ENCODE results near the gene TSPAN7.

The TSPAN7 gene

GRCh38 chrX:38649221-38649620 lies 87.9 kb downstream of the TSPAN7 start:
- DNase-seq (ENCODE audit: low read depth): no peak

GRCh38 chrX:38649674-38650647 lies 88.6 kb downstream of the TSPAN7 start:
- DNase-seq (ENCODE audit: low read depth): no peak

- DNase-seq (ENCODE audit: low read depth): no peak
Observed at GRCh38 chrX:38651625-38652601, 90.6 kb downstream of the TSPAN7 start.

GRCh38 chrX:38652934-38653442 lies 91.6 kb downstream of the TSPAN7 start:
- no peak for DNase-seq (ENCODE audit: low read depth)

DNA sequence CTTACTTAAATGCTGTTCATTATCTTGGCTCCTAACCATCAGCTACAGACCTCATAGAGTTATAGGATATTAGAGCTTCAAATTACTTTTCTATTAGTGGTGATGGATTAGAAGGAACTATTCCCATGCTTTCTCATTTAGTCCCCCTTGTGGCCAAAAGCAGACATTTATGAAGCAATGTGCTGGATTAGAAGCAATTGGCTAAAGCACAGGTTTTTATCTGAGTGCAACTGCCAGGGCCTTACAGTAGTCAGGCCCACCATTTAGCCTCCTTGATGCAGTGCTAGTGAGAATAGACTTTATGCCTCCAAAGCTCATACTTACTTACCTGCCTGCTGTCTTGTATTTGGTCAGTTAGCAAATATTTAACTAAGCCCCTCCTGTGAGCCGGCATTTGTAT lies 93.0 kb downstream of the TSPAN7 start:
- no peak for DNase-seq (ENCODE audit: low read depth)

DNA sequence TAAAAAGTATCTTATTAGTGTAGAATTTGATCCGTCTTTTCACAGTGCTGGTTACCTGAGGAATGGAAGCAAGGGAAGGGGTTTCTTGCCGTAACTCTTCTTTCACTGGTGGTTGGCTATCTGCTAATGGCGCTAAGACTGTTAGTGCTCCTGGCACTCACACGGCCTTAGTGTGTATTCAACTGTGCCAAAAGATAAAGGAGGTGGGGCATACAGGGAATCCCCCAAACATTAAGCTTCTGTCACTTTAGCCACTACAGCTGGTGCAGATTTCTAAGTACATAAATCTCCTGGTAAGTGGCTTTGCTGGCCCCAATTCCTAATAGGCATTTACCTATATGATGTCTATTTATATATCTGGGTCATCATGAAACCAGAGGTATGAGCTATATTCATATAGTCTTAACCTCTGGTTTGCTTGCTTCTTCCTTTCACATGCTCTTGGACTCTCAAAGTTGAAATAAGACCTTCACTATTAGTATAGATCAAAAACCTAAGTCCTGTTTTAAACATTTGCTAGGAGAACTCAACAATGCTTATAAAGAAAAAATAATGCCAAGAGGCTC lies 95.1 kb downstream of the TSPAN7 start:
- no peak for DNase-seq (ENCODE audit: low read depth)

- no peak for DNase-seq (ENCODE audit: low read depth)
Observed at GRCh38 chrX:38657562-38657961, 96.2 kb downstream of the TSPAN7 start.

DNA sequence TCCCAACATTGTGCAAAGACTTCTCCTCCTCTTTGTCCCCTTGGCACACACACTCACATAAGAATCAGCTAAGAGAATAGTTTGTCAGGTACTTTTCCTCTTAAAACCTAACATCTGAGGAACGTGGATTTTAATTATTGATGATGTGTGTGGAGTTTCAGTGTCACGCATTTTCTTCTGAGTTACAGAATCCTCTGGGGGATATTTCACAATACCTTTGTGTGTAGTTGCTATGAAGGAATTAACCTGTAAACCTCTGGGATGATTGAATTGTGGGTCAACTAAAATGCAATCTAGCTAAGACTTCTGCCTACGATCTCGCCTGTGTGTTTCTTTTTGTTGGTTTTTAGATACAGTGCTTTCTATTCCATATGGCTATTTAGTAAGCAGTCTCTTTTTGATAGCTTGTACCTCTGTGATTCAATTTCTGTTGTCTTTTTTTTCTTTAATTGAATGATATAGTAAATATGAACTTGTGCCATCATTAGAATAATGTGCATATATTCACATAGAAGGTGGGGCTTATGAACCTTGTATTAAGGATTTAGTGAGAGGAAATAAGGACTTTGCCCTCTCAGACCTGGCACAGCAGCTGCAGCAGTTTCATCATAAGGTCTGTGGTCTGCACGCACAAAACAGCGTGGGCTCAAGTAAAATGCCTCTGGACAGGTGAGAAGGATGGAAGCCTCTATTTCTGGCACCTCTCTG lies 99.2 kb downstream of the TSPAN7 start:
- DNase-seq (ENCODE audit: low read depth): no peak

DNA sequence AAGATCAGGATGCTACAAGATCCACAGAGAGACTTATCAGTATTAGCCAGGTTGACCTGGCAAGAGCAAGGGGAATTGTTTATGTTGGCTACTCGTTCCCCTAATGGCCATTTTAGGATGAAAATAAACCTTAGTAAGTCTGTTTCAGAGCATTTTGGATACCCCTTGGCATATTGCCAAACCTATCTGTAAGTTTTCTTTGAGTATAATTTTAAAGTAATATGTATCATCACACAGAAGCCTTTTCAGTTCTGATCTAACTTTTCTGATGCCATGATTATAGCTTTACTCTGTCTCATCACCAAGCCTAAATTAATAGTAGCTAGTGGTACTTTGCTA lies 99.7 kb downstream of the TSPAN7 start:
- no peak for DNase-seq (ENCODE audit: low read depth)

DNA sequence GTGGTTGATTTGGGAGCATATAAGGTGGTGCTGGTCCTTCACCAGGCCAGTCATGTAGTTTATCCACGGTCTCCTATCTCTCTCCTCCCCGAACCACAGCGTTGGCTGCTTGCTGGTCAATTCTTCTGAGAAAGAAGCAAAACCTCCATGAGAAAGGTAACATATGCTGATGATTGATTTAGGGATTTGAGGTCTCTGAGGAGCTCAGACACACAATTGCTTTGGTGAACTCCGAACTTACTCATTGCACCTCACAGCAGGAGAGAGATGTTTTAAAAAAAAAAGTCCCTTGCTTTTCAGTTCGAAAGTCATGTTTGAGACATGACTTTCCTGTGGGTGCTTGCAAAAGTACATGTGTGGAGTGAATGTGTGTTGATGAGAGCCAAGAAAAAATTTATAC lies 100.2 kb downstream of the TSPAN7 start:
- no peak for DNase-seq (ENCODE audit: low read depth)

- DNase-seq (ENCODE audit: low read depth): no peak
Observed at GRCh38 chrX:38662640-38663039, 101.3 kb downstream of the TSPAN7 start.

DNA sequence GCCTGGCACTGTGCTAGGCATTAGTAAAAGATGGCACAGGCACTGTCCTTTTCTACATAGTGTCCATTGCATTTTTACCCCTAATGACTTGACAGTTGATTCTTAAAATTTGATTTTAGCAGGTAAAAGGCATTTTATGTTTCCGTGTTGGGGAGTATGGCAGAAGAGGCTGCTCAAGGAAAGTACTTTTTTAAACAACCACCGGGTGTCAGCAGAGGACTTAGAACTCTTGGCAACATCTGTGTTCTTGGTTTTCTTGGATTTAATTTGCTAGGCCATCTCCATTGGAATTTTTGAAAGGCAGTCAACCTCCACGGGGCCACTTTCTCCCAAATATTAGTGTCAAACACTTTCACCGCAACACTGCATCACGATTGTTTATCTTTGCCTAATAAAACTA lies 102.9 kb downstream of the TSPAN7 start:
- DNase-seq (ENCODE audit: low read depth): no peak

GRCh38 chrX:38666909-38667308 lies 105.6 kb downstream of the TSPAN7 start:
- DNase-seq (ENCODE audit: low read depth): no peak

DNA sequence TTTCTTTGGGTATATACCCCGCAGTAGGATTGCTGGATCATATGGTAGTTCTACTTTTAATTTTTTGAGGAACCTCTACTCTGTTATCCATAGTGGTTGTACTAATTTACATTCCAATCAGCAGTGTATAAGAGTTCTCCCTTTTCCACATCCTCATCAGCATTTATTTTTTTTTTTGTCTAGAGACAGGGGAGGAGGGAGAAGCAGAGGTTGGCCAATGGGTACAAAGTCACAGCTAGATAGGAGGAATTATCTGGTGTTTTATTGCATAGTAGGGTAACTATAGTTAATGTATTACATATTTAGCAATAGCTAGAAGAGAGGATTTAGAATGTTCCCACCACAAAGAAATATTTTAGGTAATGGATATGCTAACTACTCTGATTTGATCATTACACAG lies 107.4 kb downstream of the TSPAN7 start:
- DNase-seq (ENCODE audit: low read depth): no peak

DNA sequence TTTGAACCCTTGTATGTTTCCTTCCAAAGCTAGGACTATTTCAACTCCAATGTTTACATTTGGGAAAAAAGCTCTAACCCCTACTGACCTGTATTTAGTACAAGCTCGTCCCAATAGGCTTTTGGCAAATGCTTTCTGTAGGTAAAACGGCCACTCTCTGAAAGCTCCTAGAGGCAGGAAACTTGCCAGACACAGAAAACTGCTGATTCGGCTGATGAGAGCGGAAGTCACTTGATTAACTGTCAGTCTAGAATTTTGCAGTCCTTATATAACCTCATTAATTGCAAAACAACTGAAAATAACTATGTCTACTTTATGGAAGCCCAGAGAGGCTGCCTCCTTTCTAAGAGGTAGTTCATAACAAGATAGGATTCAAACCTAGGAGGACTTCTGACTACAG lies 108.1 kb downstream of the TSPAN7 start:
- DNase-seq (ENCODE audit: low read depth): no peak

DNA sequence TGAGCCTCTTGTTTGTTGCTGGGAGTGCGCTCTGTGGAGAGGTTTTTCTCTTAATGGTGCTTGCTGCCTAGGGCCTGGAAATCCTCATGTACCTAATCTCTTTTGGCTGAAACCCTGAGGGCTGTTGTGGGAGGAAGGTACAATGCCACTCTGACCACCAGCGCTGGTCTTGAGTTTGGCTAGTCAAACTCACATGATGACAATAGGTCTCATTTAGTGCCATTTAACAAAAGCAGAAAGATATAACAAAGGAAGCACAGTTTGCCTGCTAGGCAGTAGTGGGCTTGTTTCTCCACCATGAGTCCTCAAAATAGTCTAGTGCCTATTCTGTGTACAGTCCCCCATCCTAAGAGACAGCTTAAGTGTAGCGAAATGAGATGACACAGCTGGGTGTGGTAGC lies 111.3 kb downstream of the TSPAN7 start:
- DNase-seq (ENCODE audit: low read depth): no peak

- no peak for DNase-seq (ENCODE audit: low read depth)
Observed at GRCh38 chrX:38675856-38676255, 114.5 kb downstream of the TSPAN7 start.

GRCh38 chrX:38678183-38678582 lies 116.8 kb downstream of the TSPAN7 start:
- no peak for DNase-seq (ENCODE audit: low read depth)

GRCh38 chrX:38678821-38679220 lies 117.5 kb downstream of the TSPAN7 start:
- DNase-seq (ENCODE audit: low read depth): no peak

GRCh38 chrX:38679695-38680094 lies 118.4 kb downstream of the TSPAN7 start:
- DNase-seq (ENCODE audit: low read depth): no peak

GRCh38 chrX:38682095-38682494 lies 120.8 kb downstream of the TSPAN7 start:
- DNase-seq (ENCODE audit: low read depth): no peak

DNA sequence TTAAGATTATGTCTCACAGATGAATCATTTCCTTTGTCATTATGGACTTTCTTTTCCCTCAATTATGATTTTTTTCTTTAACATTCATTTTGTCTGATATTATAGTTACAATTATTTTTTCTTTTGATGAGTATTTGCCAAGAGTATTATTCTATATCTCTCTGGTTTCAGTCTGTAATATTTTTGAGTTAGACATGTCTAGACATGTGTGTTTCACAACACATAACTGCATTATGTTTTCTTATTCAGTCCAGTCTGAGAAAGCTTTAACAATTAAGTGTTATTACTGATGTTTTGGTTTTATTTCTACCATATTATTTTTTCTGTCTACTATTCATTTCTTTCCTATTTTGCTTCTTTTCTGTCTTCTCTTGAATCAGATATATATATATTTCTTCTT lies 131.6 kb downstream of the TSPAN7 start:
- no peak for DNase-seq (ENCODE audit: low read depth)
